RWPE1 (cell line): Measurements from ENCODE around the gene NSG2.
"Not testable (repeated sequence)": the region's sequence is repeated elsewhere in the genome, so short reads cannot be mapped to it uniquely, and the experiment has no call there.

ENCODE experiments used
- CTCF ChIA-PET: fragments of 350-600 bp; sonication (Branson Sonifier 250); formaldehyde crosslinking; extraction: SDS; loops from one replicate; lab custom pipeline; 2021; lab: Yijun Ruan, JAX
- POLR2A ChIA-PET: fragments of 400-600 bp; formaldehyde crosslinking; extraction: SDS; loops from one replicate; lab custom pipeline; 2020; ENCODE audit warnings: antibody characterized with exemption; ENCODE audit not compliant: low non-redundant PET; lab: Yijun Ruan, JAX
- DNase-seq: peaks from one replicate; pipeline ENCODE4 v3.0.0; 2012; ENCODE audit warnings: low spot score
- H3K27ac ChIP-seq: fragments of 450-650 bp; 2 replicates; pipeline ENCODE4 v1.5.1; 2017
- TF ChIP-seq, protein P1 (sequence below): fragments of 450-650 bp; conservative IDR thresholded peaks from 2 replicates; pipeline ENCODE4 v1.5.1; 2017; ENCODE audit warnings: low read depth, mild to moderate bottlenecking

Gene NSG2

DNA sequence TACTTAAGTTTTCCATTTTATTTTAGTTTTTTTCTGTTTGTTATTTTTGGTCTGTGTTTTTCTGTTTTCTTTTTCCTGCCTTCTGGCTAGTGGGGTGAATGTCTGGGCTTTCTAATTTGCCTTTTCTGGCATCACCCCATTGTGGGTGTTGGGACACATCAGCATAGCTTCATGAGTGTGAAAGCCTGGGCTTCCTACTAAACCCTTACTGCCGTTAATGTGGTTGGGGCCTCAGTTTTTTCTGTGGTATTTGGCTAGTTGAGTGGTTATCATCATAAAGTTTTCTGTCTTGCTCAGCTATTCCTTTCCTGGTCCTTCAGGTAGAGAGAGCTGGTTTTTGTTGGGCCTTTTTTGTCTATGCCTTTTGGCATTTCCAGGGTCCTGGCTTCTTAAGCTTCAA lies 35.1 kb upstream of the NSG2 start:
- H3K27ac ChIP-seq, result no peak overlapping the region
- ChIA-PET POLR2A (no interaction called here), CTCF (interaction anchor here (0.6 to 1.0 kb wide), 3 partner anchors 13 to 37 kb away, joined by 3 to 4 read pairs (median 3); no protein-coding TSS in a partner anchor)
- no peak for DNase-seq
- TF ChIP-seq, protein P1, sequence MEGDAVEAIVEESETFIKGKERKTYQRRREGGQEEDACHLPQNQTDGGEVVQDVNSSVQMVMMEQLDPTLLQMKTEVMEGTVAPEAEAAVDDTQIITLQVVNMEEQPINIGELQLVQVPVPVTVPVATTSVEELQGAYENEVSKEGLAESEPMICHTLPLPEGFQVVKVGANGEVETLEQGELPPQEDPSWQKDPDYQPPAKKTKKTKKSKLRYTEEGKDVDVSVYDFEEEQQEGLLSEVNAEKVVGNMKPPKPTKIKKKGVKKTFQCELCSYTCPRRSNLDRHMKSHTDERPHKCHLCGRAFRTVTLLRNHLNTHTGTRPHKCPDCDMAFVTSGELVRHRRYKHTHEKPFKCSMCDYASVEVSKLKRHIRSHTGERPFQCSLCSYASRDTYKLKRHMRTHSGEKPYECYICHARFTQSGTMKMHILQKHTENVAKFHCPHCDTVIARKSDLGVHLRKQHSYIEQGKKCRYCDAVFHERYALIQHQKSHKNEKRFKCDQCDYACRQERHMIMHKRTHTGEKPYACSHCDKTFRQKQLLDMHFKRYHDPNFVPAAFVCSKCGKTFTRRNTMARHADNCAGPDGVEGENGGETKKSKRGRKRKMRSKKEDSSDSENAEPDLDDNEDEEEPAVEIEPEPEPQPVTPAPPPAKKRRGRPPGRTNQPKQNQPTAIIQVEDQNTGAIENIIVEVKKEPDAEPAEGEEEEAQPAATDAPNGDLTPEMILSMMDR, result no peak

DNA sequence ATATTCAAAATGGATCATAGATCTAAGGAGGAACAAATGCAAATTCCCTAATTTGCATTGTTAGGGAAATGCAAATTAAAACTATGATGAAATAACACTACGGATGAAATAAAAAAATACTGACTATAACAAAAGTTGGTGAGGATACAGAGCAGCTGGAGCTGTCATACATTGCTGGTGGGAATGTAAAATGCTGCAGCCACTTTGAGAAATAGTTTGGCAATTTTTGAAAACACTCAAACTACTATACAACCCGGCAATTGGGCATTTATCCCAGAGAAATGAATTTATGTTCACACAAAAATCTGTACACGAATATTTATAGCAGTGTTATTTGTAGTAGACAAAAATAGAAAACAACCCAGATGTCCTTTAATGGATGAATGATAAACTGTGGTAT lies 34.1 kb upstream of the NSG2 start:
- TF ChIP-seq, protein P1, result no peak
- CTCF ChIA-PET, result interaction anchor here (0.6 kb wide), 1 partner anchor 967 kb away, joined by 11 read pairs; no protein-coding TSS in a partner anchor
- H3K27ac ChIP-seq, result no peak overlapping the region
- POLR2A ChIA-PET, result no interaction called here
- DNase-seq, result no peak

DNA sequence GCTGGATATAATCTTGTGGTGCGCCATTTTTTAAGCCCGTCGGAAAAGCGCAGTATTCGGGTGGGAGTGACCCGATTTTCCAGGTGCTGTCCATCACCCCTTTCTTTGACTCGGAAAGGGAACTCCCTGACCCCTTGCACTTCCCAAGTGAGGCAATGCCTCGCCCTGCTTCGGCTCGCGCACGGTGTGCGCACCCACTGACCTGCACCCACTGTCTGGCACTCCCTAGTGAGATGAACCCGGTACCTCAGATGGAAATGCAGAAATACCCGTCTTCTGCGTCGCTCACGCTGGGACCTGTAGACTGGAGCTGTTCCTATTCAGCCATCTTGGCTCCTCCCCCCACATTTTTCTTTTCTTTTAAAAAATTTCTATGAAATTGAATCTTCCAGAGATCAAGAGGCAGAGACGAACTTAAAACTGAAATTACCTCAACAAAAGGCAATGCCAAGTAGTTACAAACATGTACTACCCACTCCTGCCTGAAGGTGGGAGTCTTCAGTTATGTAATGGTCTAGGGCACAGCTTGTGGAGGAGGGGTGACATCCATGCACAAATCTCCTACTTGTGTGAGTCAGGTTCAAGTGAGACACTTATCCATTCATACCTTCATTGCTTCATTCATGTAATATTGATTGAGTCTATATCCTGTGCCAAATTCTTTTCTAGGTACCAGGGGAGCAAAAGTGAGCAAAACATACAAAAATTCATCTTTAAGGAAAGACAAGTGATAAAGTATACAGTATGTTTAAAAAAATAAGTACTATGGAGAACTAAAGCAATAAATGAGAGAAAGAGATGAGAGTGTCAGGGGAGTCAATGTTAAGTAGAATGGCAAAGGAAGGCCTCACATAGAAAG lies 25.2 kb upstream of the NSG2 start:
- TF ChIP-seq, protein P1, result peak; percentile 32; the same call in 1 of the 2 replicates
- not testable (repeated sequence) for H3K27ac ChIP-seq
- peak; percentile 65 for DNase-seq
- ChIA-PET CTCF (interaction anchor here (0.6 to 1.0 kb wide), 4 partner anchors 13 to 349 kb away, joined by 3 to 4 read pairs (median 3); no protein-coding TSS in a partner anchor), POLR2A (interaction anchor here (0.5 kb wide), 1 partner anchor 1357 kb away, joined by 5 read pairs; no protein-coding TSS in a partner anchor)

DNA sequence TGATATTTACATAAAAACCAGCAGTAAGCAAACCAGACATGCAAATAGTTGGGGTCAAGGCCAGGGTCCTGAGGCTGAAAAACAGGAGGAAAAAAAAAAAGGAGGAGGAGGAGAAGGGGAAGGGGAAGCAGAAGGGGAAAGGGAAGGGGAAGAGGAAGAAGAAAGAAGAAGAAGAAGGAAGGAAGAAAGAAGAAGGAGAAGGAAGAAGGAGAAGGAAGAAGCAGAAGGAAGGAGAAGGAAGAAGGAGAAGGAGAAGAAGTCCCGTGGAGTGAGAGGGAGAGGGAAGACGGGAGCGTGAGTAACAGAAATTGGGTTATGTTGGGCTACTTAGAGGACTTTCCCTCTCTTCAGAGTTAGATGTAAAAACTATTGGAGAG lies 24.6 kb upstream of the NSG2 start:
- TF ChIP-seq, protein P1, result no peak
- CTCF ChIA-PET, result interaction anchor here (0.7 to 1.0 kb wide), 2 partner anchors 291 to 297 kb away, joined by 3 to 4 read pairs; no protein-coding TSS in a partner anchor
- H3K27ac ChIP-seq, result no peak overlapping the region
- DNase-seq, result no peak
- POLR2A ChIA-PET, result no interaction called here

DNA sequence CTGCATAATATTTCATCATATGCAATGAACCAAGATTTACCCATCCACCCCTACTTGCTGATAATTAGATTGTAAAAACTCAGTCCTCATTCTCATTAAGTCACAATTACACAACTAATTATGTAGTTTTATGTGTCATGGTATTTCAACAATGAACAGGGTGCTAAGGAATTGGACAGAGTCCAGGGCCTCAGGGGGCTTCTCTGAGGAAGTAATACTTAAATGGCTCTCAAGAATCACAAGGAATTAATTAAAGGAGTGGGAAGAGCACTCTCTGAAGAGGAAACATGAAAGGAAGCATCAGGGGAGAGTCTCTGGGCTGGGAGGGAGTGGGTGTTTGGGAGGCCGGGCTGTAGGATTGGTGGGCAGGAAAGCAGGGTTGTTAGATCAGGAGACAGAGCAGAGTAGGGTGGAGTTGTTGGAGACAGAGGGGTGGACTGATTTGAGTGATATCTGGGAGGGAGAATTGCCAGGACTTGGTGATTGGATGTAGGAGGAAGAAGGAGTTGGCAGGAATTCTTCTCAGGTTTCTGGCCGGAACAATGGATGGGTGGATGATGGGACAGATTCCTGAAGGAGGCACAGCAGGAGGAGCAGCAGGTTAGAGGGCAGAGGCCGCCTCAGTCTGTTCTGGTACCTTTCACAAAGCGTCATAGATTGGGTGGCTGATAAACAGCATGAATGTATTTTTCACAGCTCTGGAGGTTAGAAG lies 23.0 kb upstream of the NSG2 start:
- no peak overlapping the region for H3K27ac ChIP-seq
- no peak for DNase-seq
- TF ChIP-seq, protein P1, result no peak
- ChIA-PET CTCF (no interaction called here), POLR2A (no interaction called here)

DNA sequence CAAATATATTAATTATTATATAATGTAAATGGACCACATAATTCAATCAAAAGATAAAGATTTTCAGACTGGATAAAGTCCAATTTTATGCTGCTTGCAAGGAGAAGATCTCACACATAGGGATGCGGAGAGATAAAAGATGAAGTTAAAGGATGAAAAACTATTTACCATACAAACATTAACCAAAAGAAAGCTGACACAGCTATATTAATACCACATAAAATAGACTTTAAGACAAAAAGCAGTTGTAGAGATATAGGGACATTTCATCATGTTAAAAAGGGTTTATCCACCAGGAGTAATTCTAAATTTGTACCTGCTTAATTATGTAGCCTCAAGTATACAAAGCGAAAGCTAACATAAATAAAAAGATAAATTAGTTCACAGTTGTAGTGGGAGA lies 15.2 kb upstream of the NSG2 start:
- TF ChIP-seq, protein P1, result no peak
- ChIA-PET POLR2A (no interaction called here), CTCF (interaction anchor here (0.6 kb wide), 1 partner anchor 8 kb away, joined by 4 read pairs; no protein-coding TSS in a partner anchor)
- DNase-seq, result no peak
- H3K27ac ChIP-seq, result no peak overlapping the region
